K562 (cell line): ENCODE data around the gene SERINC5. TPM values are rescaled to one million over a fixed set of nuclear protein-coding genes. Genes with fewer than 3 reads are reported as not detected.
A peak's percentile ranks its signal among the peaks of the same experiment; 100 is the strongest.

Experiments used
- HMBOX1 ChIP-seq: sonication (generic); IDR thresholded peaks from 2 replicates; pipeline ENCODE4 v1.6.1; 2016
- NFIX ChIP-seq: fragments of 250-450 bp; sonication (Bioruptor Pico); IDR thresholded peaks from 2 replicates; pipeline ENCODE4 v1.4.0; 2020; ENCODE audit warnings: low read depth, mild to moderate bottlenecking, moderate library complexity
- NR1H2 ChIP-seq: sonication (generic); formaldehyde crosslinking; IDR thresholded peaks from 2 replicates; pipeline ENCODE4 v1.4.0; 2020; ENCODE audit warnings: mild to moderate bottlenecking, missing genetic modification reagents
- RCOR1 ChIP-seq, 2 experiments: IDR thresholded peaks; 2 replicates each; pipeline ENCODE4 v1.6.1; 2012; ENCODE audit warnings: low read depth in 2 of 2, low read length in 2 of 2, borderline replicate concordance in 1 of 2, improper control_type of control experiment in 1 of 2
- SP1 ChIP-seq: sonication (generic); formaldehyde crosslinking; IDR thresholded peaks from 2 replicates; pipeline ENCODE4 v1.8.1; 2022; ENCODE audit warnings: mild to moderate bottlenecking, missing genetic modification reagents
- TFAP4 ChIP-seq: sonication (generic); formaldehyde crosslinking; IDR thresholded peaks from 2 replicates; pipeline ENCODE4 v1.8.0; 2022; ENCODE audit warnings: missing genetic modification reagents, mild to moderate bottlenecking, moderate library complexity, borderline replicate concordance
- polyA plus RNA-seq, 8 experiments: library from polyadenylated mRNA; depleted of rRNA in 4 of 8; stranded (reverse) in 5 of 8; unstranded in 3 of 8; fragments of >200 nt; fragmentation: Nextera tagmentation in 2 of 8; fragmentation: Illumina TruSeq in 1 of 8; extraction: Ambion mirVana in 2 of 8; extraction: Trizol in 1 of 8; gene quantifications; 2 replicates each; pipeline versions ENCODE4 v1.2.1 to v1.2.3, GENCODE V29; 2011 to 2014; ENCODE audit warnings: inconsistent platforms in 1 of 8, missing spikeins in 1 of 8
- total RNA-seq, 7 experiments: library from RNA; depleted of rRNA in 6 of 7; stranded (reverse); fragments of >200 nt in 6 of 7; fragmentation: Illumina TruSeq in 2 of 7; extraction: Trizol in 2 of 7; gene quantifications; 2 replicates each; pipeline versions ENCODE4 v1.2.1 to v1.2.3, GENCODE V29; 2011 to 2021; ENCODE audit warnings: low replicate concordance in 1 of 7
- TF ChIP-seq, protein P1 (sequence below): sonication (generic); formaldehyde crosslinking; IDR thresholded peaks from 2 replicates; pipeline ENCODE4 v1.9.0; 2022; ENCODE audit warnings: mild to moderate bottlenecking, missing genetic modification reagents
- TF ChIP-seq, protein P2 (sequence below): sonication (generic); formaldehyde crosslinking; IDR thresholded peaks from 2 replicates; pipeline ENCODE4 v1.8.0; 2023; ENCODE audit warnings: missing genetic modification reagents, mild to moderate bottlenecking, borderline replicate concordance
- TF ChIP-seq, protein P3 (sequence below), 2 experiments: IDR thresholded peaks; 2 replicates each; pipeline ENCODE4 v1.6.1; 2012; ENCODE audit warnings: improper control_type of control experiment in 2 of 2, low read depth in 2 of 2, low read length in 2 of 2, borderline replicate concordance in 1 of 2

The SERINC5 gene
- total and polyA plus RNA-seq, 9 of the 15 experiments (the other 6 are each of a cell fraction or from before 2014, with no cell fraction given): 1.4 to 7.9 (median 3.7) TPM

GRCh38 chr5:80254767-80255430, 949 bp downstream of the SERINC5 start (continued):
- TF ChIP-seq TFAP4 (CRISPR knock-in tag): no peak
- TF ChIP-seq, protein P1, sequence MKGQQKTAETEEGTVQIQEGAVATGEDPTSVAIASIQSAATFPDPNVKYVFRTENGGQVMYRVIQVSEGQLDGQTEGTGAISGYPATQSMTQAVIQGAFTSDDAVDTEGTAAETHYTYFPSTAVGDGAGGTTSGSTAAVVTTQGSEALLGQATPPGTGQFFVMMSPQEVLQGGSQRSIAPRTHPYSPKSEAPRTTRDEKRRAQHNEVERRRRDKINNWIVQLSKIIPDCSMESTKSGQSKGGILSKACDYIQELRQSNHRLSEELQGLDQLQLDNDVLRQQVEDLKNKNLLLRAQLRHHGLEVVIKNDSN (CRISPR knock-in tag): 0 out of 2 replicates have a peak, but pooled peaks have one; percentile 29
- TF ChIP-seq NR1H2 (CRISPR knock-in tag): 0 out of 2 replicates have a peak, but pooled peaks have one; percentile 34
- TF ChIP-seq SP1 (CRISPR knock-in tag): 0 out of 2 replicates have a peak, but pooled peaks have one; percentile 1
- TF ChIP-seq, protein P2, sequence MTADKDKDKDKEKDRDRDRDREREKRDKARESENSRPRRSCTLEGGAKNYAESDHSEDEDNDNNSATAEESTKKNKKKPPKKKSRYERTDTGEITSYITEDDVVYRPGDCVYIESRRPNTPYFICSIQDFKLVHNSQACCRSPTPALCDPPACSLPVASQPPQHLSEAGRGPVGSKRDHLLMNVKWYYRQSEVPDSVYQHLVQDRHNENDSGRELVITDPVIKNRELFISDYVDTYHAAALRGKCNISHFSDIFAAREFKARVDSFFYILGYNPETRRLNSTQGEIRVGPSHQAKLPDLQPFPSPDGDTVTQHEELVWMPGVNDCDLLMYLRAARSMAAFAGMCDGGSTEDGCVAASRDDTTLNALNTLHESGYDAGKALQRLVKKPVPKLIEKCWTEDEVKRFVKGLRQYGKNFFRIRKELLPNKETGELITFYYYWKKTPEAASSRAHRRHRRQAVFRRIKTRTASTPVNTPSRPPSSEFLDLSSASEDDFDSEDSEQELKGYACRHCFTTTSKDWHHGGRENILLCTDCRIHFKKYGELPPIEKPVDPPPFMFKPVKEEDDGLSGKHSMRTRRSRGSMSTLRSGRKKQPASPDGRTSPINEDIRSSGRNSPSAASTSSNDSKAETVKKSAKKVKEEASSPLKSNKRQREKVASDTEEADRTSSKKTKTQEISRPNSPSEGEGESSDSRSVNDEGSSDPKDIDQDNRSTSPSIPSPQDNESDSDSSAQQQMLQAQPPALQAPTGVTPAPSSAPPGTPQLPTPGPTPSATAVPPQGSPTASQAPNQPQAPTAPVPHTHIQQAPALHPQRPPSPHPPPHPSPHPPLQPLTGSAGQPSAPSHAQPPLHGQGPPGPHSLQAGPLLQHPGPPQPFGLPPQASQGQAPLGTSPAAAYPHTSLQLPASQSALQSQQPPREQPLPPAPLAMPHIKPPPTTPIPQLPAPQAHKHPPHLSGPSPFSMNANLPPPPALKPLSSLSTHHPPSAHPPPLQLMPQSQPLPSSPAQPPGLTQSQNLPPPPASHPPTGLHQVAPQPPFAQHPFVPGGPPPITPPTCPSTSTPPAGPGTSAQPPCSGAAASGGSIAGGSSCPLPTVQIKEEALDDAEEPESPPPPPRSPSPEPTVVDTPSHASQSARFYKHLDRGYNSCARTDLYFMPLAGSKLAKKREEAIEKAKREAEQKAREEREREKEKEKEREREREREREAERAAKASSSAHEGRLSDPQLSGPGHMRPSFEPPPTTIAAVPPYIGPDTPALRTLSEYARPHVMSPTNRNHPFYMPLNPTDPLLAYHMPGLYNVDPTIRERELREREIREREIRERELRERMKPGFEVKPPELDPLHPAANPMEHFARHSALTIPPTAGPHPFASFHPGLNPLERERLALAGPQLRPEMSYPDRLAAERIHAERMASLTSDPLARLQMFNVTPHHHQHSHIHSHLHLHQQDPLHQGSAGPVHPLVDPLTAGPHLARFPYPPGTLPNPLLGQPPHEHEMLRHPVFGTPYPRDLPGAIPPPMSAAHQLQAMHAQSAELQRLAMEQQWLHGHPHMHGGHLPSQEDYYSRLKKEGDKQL: no peak
- no peak for TF ChIP-seq NFIX (CRISPR knock-in tag)
- TF ChIP-seq HMBOX1: peak; percentile 79
- TF ChIP-seq, protein P3, sequence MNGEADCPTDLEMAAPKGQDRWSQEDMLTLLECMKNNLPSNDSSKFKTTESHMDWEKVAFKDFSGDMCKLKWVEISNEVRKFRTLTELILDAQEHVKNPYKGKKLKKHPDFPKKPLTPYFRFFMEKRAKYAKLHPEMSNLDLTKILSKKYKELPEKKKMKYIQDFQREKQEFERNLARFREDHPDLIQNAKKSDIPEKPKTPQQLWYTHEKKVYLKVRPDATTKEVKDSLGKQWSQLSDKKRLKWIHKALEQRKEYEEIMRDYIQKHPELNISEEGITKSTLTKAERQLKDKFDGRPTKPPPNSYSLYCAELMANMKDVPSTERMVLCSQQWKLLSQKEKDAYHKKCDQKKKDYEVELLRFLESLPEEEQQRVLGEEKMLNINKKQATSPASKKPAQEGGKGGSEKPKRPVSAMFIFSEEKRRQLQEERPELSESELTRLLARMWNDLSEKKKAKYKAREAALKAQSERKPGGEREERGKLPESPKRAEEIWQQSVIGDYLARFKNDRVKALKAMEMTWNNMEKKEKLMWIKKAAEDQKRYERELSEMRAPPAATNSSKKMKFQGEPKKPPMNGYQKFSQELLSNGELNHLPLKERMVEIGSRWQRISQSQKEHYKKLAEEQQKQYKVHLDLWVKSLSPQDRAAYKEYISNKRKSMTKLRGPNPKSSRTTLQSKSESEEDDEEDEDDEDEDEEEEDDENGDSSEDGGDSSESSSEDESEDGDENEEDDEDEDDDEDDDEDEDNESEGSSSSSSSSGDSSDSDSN (IDR thresholded peaks at IDR 0.05; ENCODE audit: borderline replicate concordance in 1 of 2, low read depth in 2 of 2, low read length in 2 of 2): no peak
- no peak for TF ChIP-seq RCOR1 (IDR thresholded peaks at IDR 0.05; ENCODE audit: borderline replicate concordance in 1 of 2, low read depth in 2 of 2, low read length in 2 of 2)
- TF ChIP-seq, all 486 proteins: peak for 9
